SK-N-SH (cell line): ENCODE data around the gene MND1. TPM values are rescaled to one million over a fixed set of nuclear protein-coding genes. Genes with fewer than 3 reads are reported as not detected.

Source experiments
- CTCF ChIA-PET: fragments of 300-600, 350-600 bp; formaldehyde crosslinking; extraction: SDS; loops from one replicate; lab custom pipeline; 2021; lab: Yijun Ruan, JAX
- POLR2A ChIA-PET: fragments of 350-600 bp; sonication (Branson Sonifier 250); formaldehyde crosslinking; extraction: SDS; loops from one replicate; lab custom pipeline; 2020; ENCODE audit warnings: antibody characterized with exemption, inconsistent platforms; lab: Yijun Ruan, JAX
- DNase-seq: peaks from one replicate; pipeline ENCODE4 v3.0.0; 2012
- H2AFZ ChIP-seq: fragments of 200-600 bp; sonication (generic); 2 replicates; pipeline ENCODE4 v1.8.1; 2016; ENCODE audit warnings: antibody characterized with exemption, mild to moderate bottlenecking, low read depth
- H3F3A ChIP-seq: fragments of 200-600 bp; sonication (generic); replicated peaks from 2 replicates; pipeline ENCODE3; 2016; ENCODE audit warnings: antibody characterized with exemption, mild to moderate bottlenecking; ENCODE audit not compliant: insufficient read depth
- H3K27ac ChIP-seq, 2 experiments: fragments of 200-500 bp in 1 of 2; fragments of 200-600 bp in 1 of 2; sonication (Bioruptor generic) in 1 of 2; sonication (generic), shearing (Covaris generic) in 1 of 2; 2 replicates each; pipeline versions ENCODE4 v1.5.1 to v1.6.1; 2014 to 2016; ENCODE audit warnings: low read depth in 2 of 2, inconsistent platforms in 1 of 2, low read length in 1 of 2, mild to moderate bottlenecking in 1 of 2, mixed read lengths in 1 of 2
- H3K27me3 ChIP-seq: fragments of 200-600 bp; sonication (generic), shearing (Covaris generic); 2 replicates; pipeline ENCODE4 v1.6.1; 2016; ENCODE audit warnings: mixed run types; ENCODE audit not compliant: insufficient read depth
- H3K36me3 ChIP-seq, 2 experiments: fragments of 200-500 bp in 1 of 2; fragments of 200-600 bp in 1 of 2; sonication (Bioruptor generic) in 1 of 2; sonication (generic) in 1 of 2; replicated peaks in 1 of 2; 2 replicates each; pipeline versions ENCODE3 to v1.5.1; 2014 to 2016; ENCODE audit warnings: low read length in 1 of 2, mild to moderate bottlenecking in 1 of 2; ENCODE audit not compliant: insufficient read depth in 2 of 2, control insufficient read depth in 1 of 2
- H3K4me1 ChIP-seq, 2 experiments: fragments of 200-500 bp in 1 of 2; fragments of 200-600 bp in 1 of 2; sonication (Bioruptor generic) in 1 of 2; sonication (generic), shearing (Covaris generic) in 1 of 2; 2 replicates each; pipeline versions ENCODE4 v1.5.1 to v1.6.1; 2014 to 2016; ENCODE audit warnings: low read depth in 1 of 2, low read length in 1 of 2, mixed run types in 1 of 2; ENCODE audit not compliant: insufficient read depth in 2 of 2, control insufficient read depth in 1 of 2
- H3K4me2 ChIP-seq: fragments of 200-600 bp; sonication (generic), shearing (Covaris generic); 2 replicates; pipeline ENCODE4 v1.6.1; 2017; ENCODE audit warnings: mixed run types
- H3K4me3 ChIP-seq, 2 experiments: fragments of 200-500 bp in 1 of 2; fragments of 200-600 bp in 1 of 2; sonication (Bioruptor generic) in 1 of 2; sonication (generic), shearing (Covaris generic) in 1 of 2; 2 replicates each; pipeline versions ENCODE4 v1.5.1 to v1.8.1; 2014 to 2016; ENCODE audit warnings: low read depth in 2 of 2, inconsistent platforms in 1 of 2, low read length in 1 of 2, mild to moderate bottlenecking in 1 of 2, mixed read lengths in 1 of 2, moderate library complexity in 1 of 2
- H3K79me2 ChIP-seq: fragments of 200-600 bp; sonication (generic); 2 replicates; pipeline ENCODE4 v1.8.1; 2017; ENCODE audit warnings: mild to moderate bottlenecking; ENCODE audit not compliant: insufficient read depth
- H3K9ac ChIP-seq: fragments of 200-600 bp; sonication (generic); 2 replicates; pipeline ENCODE4 v1.6.1; 2017; ENCODE audit warnings: mixed run types
- H3K9me2 ChIP-seq: fragments of 200-600 bp; sonication (generic); 2 replicates; pipeline ENCODE4 v1.6.1; 2017; ENCODE audit warnings: mixed run types
- H3K9me3 ChIP-seq: fragments of 200-600 bp; sonication (generic); 2 replicates; pipeline ENCODE4 v1.6.1; 2017; ENCODE audit warnings: mixed run types, mild to moderate bottlenecking, moderate library complexity
- H4K20me1 ChIP-seq: fragments of 200-600 bp; sonication (generic); 2 replicates; pipeline ENCODE4 v1.6.1; 2017; ENCODE audit warnings: mild to moderate bottlenecking, mixed run types; ENCODE audit not compliant: insufficient read depth
- CHD2 ChIP-seq: fragments of 150-350 bp; IDR thresholded peaks from 2 replicates; pipeline ENCODE4 v1.6.1; 2018; ENCODE audit warnings: low read length; ENCODE audit not compliant: partially characterized antibody
- ELF1 ChIP-seq: IDR thresholded peaks from 2 replicates; pipeline ENCODE4 v1.4.0; 2012
- EP300 ChIP-seq, 2 experiments: IDR thresholded peaks; 2 replicates each; pipeline versions ENCODE4 v1.4.0 to v1.6.1; 2012; ENCODE audit warnings: borderline replicate concordance in 1 of 2, low read depth in 1 of 2, low read length in 1 of 2
- FOSL2 ChIP-seq: IDR thresholded peaks from 2 replicates; pipeline ENCODE4 v1.4.0; 2012; ENCODE audit warnings: low read depth, mild to moderate bottlenecking, moderate library complexity, borderline replicate concordance
- GATA2 ChIP-seq: sonication (generic); formaldehyde crosslinking; IDR thresholded peaks from 2 replicates; pipeline ENCODE4 v1.5.0; 2020; ENCODE audit warnings: mild to moderate bottlenecking, missing genetic modification reagents
- MEF2A ChIP-seq: IDR thresholded peaks from 2 replicates; pipeline ENCODE4 v1.4.0; 2012; ENCODE audit warnings: low read depth, borderline replicate concordance
- NFIC ChIP-seq: IDR thresholded peaks from 2 replicates; pipeline ENCODE4 v1.4.0; 2012; ENCODE audit warnings: borderline replicate concordance
- NRF1 ChIP-seq: IDR thresholded peaks from 2 replicates; pipeline ENCODE4 v1.6.1; 2012; ENCODE audit warnings: low read depth, mild to moderate bottlenecking, low read length
- POLR2AphosphoS5 ChIP-seq: IDR thresholded peaks from 2 replicates; pipeline ENCODE4 v1.6.1; 2012; ENCODE audit warnings: low read depth, low read length
- RXRA ChIP-seq: IDR thresholded peaks from 2 replicates; pipeline ENCODE4 v1.4.0; 2012; ENCODE audit warnings: low read depth, mild to moderate bottlenecking, borderline replicate concordance
- SIN3A ChIP-seq: IDR thresholded peaks from 2 replicates; pipeline ENCODE4 v1.6.1; 2012; ENCODE audit warnings: low read depth, mild to moderate bottlenecking, low read length, moderate library complexity, borderline replicate concordance
- SMC3 ChIP-seq: IDR thresholded peaks from 2 replicates; pipeline ENCODE4 v1.6.1; 2012; ENCODE audit warnings: low read depth, low read length, improper control_type of control experiment
- TAF1 ChIP-seq: IDR thresholded peaks from 2 replicates; pipeline ENCODE4 v1.6.1; 2012; ENCODE audit warnings: low read depth, mild to moderate bottlenecking, low read length, moderate library complexity, borderline replicate concordance
- TEAD4 ChIP-seq: IDR thresholded peaks from 2 replicates; pipeline ENCODE4 v1.4.0; 2012; ENCODE audit warnings: mild to moderate bottlenecking, borderline replicate concordance; ENCODE audit not compliant: insufficient read depth
- USF2 ChIP-seq: fragments of 150-350 bp; IDR thresholded peaks from 2 replicates; pipeline ENCODE4 v1.6.1; 2017; ENCODE audit warnings: antibody characterized with exemption, low read length, low read depth, borderline replicate concordance
- WGBS: methylation state at CpG from one replicate; pipeline ENCODE4 v1.1.6; 2017; ENCODE audit warnings: low lambda C conversion rate; 5-methylcytosine and 5-hydroxymethylcytosine counted together
- polyA plus RNA-seq, 3 experiments: library from polyadenylated mRNA; depleted of rRNA; stranded (reverse); fragments of >200 nt; gene quantifications; 2 replicates each; pipeline ENCODE4 v1.2.3, GENCODE V29; 2012
- TF ChIP-seq, protein P1 (sequence below): IDR thresholded peaks from 2 replicates; pipeline ENCODE4 v1.4.0; 2012; ENCODE audit warnings: low read depth, borderline replicate concordance
- TF ChIP-seq, protein P2 (sequence below): IDR thresholded peaks from 2 replicates; pipeline ENCODE4 v1.4.0; 2012; ENCODE audit warnings: low read depth, borderline replicate concordance
- TF ChIP-seq, protein P3 (sequence below): IDR thresholded peaks from 2 replicates; pipeline ENCODE4 v1.6.1; 2012; ENCODE audit warnings: mild to moderate bottlenecking, low read depth, low read length, moderate library complexity
- TF ChIP-seq, protein P4 (sequence below): fragments of 200-600 bp; sonication (generic); IDR thresholded peaks from 2 replicates; pipeline ENCODE4 v1.6.1; 2017; ENCODE audit warnings: antibody characterized with exemption, mild to moderate bottlenecking, moderate library complexity

The MND1 gene, protein sequence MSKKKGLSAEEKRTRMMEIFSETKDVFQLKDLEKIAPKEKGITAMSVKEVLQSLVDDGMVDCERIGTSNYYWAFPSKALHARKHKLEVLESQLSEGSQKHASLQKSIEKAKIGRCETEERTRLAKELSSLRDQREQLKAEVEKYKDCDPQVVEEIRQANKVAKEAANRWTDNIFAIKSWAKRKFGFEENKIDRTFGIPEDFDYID
- 1.3 and 2.4 TPM in 2 replicates for polyA plus RNA-seq (2012; rRNA removed)
- 3.8 and 6.8 TPM in 2 replicates for polyA plus RNA-seq (2012; cell fraction: cytosol; rRNA removed)
- polyA plus RNA-seq (2012; cell fraction: nucleus; rRNA removed), result 0.33 and 0.68 TPM in 2 replicates

DNA sequence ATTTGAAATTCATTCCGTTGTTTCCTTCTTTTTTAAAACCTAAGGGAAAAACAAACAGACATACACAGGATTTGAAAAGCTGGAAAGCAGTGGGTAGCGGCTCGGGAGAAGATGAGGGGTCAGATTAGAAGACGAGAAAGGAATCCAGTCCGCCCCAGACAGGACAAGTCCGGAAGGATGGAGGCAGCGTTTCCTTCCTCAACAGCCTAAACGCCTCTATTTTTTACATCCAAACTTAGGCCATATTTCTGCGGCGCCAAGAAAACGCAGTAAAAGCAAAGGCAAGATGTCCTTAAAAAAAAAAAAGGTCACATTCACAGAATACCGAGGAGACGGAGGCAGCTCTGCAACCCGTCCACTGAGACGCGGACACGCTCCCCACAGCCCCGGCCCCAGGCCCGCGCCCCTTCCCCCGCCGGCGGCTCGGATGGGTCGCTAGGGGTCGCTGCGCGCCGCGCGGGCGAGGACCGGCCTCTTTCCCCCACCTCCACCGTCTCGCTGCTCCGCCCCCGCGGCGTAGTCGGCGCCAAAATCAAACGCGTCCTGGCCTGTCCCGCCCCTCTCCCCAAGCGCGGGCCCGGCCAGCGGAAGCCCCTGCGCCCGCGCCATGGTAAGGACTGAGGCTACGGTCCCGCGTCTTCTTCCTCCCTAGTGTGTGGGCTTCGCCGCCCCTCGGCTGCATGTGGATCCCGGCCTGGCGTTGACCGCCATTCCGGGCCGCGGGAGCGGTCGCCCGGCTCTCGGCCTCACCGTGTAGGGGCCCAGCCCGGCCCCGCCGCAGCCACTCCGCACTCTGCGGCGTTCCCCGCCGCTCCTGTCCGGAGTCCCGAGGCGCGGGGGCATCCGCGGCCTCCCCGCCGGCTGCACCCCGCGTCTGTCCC lies at the start of gene MND1:
MND1 (plus strand) TSS at position 558 of the 881 bp plus-strand sequence; CDS start at position 608, 50 bp downstream.
- H3K4me3 ChIP-seq, result peak within 1 kb of the TSS; percentile 87 to 90
- 4% methylated on average over 37 of the region's 86 CpGs for WGBS
- peaks cover 8 to 9% of the 10 kb centered on the region in 2 experiments for H3K4me1 ChIP-seq
- H2AFZ ChIP-seq, result peak within 1 kb of the TSS; percentile 83
- no peaks in the 10 kb centered on the region for H3K27me3 ChIP-seq
- peak within 1 kb of the TSS; percentile 82 for H3K9ac ChIP-seq
- peaks cover 5% of the 10 kb centered on the region in 2 experiments for H3K36me3 ChIP-seq
- DNase-seq, result peak; percentile 96
- peak within 1 kb of the TSS; percentile 83 for H3K4me2 ChIP-seq
- H3K79me2 ChIP-seq, result peaks cover 30% of the 10 kb centered on the region
- H3F3A ChIP-seq, result peaks cover 4% of the 10 kb centered on the region
- POLR2A ChIA-PET, result interaction anchor here (1.0 to 1.5 kb wide), 2 partner anchors 122 to 241 kb away, joined by 4 to 5 read pairs; partner anchors contain the start of gene TMEM131L
- no peaks in the 10 kb centered on the region for H4K20me1 ChIP-seq
- no peaks in the 10 kb centered on the region for H3K9me3 ChIP-seq
- CTCF ChIA-PET, result interaction anchor here (0.6 to 4.5 kb wide), 42 partner anchors 9 to 565 kb away, joined by 3 to 67 read pairs (median 4); partner anchors contain the start of genes ARFIP1, TIGD4 and TMEM131L
- no peaks in the 10 kb centered on the region for H3K9me2 ChIP-seq
- H3K27ac ChIP-seq, result peak within 1 kb of the TSS; percentile 51 to 71
- TF ChIP-seq SMC3 (peak; percentile 78), GATA2 (CRISPR knock-in tag) (no peak), ELF1 (0 out of 2 replicates have a peak, but pooled peaks have one; percentile 24), TAF1 (peak; percentile 39; the same call in 1 of the 2 replicates), USF2 (no peak), POLR2AphosphoS5 (peak; percentile 72), CHD2 (peak; percentile 61), FOSL2 (no peak), MEF2A (no peak), NFIC (no peak), NRF1 (no peak), TEAD4 (no peak), SIN3A (peak; percentile 99), RXRA (no peak), EP300 (IDR thresholded peaks at IDR 0.05; ENCODE audit: borderline replicate concordance in 1 of 2, low read depth in 1 of 2, low read length in 1 of 2) (no peak)
- TF ChIP-seq, protein P1, sequence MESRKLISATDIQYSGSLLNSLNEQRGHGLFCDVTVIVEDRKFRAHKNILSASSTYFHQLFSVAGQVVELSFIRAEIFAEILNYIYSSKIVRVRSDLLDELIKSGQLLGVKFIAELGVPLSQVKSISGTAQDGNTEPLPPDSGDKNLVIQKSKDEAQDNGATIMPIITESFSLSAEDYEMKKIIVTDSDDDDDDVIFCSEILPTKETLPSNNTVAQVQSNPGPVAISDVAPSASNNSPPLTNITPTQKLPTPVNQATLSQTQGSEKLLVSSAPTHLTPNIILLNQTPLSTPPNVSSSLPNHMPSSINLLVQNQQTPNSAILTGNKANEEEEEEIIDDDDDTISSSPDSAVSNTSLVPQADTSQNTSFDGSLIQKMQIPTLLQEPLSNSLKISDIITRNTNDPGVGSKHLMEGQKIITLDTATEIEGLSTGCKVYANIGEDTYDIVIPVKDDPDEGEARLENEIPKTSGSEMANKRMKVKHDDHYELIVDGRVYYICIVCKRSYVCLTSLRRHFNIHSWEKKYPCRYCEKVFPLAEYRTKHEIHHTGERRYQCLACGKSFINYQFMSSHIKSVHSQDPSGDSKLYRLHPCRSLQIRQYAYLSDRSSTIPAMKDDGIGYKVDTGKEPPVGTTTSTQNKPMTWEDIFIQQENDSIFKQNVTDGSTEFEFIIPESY, result no peak
- TF ChIP-seq, protein P2, sequence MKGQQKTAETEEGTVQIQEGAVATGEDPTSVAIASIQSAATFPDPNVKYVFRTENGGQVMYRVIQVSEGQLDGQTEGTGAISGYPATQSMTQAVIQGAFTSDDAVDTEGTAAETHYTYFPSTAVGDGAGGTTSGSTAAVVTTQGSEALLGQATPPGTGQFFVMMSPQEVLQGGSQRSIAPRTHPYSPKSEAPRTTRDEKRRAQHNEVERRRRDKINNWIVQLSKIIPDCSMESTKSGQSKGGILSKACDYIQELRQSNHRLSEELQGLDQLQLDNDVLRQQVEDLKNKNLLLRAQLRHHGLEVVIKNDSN, result no peak
- TF ChIP-seq, protein P3, sequence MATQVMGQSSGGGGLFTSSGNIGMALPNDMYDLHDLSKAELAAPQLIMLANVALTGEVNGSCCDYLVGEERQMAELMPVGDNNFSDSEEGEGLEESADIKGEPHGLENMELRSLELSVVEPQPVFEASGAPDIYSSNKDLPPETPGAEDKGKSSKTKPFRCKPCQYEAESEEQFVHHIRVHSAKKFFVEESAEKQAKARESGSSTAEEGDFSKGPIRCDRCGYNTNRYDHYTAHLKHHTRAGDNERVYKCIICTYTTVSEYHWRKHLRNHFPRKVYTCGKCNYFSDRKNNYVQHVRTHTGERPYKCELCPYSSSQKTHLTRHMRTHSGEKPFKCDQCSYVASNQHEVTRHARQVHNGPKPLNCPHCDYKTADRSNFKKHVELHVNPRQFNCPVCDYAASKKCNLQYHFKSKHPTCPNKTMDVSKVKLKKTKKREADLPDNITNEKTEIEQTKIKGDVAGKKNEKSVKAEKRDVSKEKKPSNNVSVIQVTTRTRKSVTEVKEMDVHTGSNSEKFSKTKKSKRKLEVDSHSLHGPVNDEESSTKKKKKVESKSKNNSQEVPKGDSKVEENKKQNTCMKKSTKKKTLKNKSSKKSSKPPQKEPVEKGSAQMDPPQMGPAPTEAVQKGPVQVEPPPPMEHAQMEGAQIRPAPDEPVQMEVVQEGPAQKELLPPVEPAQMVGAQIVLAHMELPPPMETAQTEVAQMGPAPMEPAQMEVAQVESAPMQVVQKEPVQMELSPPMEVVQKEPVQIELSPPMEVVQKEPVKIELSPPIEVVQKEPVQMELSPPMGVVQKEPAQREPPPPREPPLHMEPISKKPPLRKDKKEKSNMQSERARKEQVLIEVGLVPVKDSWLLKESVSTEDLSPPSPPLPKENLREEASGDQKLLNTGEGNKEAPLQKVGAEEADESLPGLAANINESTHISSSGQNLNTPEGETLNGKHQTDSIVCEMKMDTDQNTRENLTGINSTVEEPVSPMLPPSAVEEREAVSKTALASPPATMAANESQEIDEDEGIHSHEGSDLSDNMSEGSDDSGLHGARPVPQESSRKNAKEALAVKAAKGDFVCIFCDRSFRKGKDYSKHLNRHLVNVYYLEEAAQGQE, result 0 out of 2 replicates have a peak, but pooled peaks have one; percentile 17
- TF ChIP-seq, protein P4, sequence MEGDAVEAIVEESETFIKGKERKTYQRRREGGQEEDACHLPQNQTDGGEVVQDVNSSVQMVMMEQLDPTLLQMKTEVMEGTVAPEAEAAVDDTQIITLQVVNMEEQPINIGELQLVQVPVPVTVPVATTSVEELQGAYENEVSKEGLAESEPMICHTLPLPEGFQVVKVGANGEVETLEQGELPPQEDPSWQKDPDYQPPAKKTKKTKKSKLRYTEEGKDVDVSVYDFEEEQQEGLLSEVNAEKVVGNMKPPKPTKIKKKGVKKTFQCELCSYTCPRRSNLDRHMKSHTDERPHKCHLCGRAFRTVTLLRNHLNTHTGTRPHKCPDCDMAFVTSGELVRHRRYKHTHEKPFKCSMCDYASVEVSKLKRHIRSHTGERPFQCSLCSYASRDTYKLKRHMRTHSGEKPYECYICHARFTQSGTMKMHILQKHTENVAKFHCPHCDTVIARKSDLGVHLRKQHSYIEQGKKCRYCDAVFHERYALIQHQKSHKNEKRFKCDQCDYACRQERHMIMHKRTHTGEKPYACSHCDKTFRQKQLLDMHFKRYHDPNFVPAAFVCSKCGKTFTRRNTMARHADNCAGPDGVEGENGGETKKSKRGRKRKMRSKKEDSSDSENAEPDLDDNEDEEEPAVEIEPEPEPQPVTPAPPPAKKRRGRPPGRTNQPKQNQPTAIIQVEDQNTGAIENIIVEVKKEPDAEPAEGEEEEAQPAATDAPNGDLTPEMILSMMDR, result peak; percentile 95
